Activated CD8-positive, alpha-beta memory T cell treated with anti-CD3 and anti-CD28 coated beads for 1 hour (primary cell): ENCODE data around the gene NOTCH2.

Source experiments
- DNase-seq, 2 donors: peaks; one replicate each; pipeline ENCODE4 v3.0.0-alpha.2; 2020; ENCODE audit warnings: low read depth in 1 of 2; ENCODE audit errors: extremely low read depth in 1 of 2

Gene NOTCH2

GRCh38 chr1:119883826-119884225 is 185.6 kb downstream of the NOTCH2 start:
- no peak for DNase-seq

GRCh38 chr1:119882132-119883049 is 187.1 kb downstream of the NOTCH2 start:
- no peak for DNase-seq

DNA sequence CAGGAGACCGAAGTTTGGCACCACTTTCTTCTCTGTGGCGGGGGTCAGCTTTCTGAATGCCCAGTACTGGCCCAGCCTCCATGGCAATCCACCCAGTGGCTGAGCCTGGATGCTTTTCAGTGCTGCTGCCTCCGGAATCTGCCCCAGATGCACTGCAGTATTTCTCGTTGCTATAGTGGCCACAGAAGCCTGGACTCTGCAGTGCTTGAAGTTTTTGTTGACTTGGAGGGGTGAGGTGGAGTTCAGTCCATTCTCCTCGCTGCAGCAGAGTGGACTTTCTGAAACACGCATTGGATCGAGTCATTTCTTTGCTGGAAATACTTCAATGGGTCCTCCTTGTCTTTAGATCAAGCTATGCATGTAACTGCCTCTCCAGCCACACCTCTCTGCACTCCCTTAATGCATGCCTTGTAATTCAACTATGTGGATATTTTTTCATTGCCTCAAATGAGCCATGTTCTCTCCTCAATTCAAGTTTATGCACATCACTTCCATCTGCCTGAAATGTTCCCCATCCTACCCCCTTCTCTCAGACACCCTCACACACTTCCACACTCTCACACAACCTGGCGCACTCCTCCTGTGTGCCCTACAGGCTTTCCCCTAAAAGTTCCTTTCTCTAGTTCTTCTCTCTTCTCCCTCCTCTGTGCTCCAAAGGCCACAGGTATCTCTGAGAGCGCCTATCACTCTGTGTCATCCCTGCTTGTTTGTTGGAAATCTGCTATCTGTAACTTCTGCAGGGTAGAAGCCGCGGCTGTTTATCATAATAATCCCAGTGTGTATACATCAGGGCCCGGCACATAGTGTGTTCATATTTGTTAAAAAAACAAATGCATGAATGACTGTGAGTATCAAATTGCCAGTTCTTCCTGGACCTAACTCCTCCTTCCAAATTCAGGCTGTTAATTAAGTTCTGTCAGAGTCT is 189.7 kb downstream of the NOTCH2 start:
- DNase-seq = no peak

DNA sequence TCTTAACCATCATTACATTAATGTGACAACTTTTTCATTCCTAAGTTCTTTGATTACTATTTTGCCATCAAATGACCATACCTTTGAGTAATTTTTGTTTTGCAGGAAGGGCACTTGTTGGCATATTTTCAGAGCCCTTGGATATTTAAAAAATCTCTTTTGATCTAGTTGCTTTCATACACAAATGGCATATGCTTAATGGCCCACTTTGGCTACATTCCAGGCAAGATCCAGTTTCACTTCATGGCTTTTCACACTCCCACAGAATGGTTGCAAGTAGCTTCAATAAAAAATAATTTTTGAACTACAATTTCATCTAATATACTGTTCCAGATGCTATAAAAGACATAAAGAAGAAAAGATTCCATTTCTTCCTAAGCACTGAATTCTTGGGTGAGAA is 191.3 kb downstream of the NOTCH2 start:
- no peak for DNase-seq

GRCh38 chr1:119874186-119874585 is 195.3 kb downstream of the NOTCH2 start:
- no peak for DNase-seq

DNA sequence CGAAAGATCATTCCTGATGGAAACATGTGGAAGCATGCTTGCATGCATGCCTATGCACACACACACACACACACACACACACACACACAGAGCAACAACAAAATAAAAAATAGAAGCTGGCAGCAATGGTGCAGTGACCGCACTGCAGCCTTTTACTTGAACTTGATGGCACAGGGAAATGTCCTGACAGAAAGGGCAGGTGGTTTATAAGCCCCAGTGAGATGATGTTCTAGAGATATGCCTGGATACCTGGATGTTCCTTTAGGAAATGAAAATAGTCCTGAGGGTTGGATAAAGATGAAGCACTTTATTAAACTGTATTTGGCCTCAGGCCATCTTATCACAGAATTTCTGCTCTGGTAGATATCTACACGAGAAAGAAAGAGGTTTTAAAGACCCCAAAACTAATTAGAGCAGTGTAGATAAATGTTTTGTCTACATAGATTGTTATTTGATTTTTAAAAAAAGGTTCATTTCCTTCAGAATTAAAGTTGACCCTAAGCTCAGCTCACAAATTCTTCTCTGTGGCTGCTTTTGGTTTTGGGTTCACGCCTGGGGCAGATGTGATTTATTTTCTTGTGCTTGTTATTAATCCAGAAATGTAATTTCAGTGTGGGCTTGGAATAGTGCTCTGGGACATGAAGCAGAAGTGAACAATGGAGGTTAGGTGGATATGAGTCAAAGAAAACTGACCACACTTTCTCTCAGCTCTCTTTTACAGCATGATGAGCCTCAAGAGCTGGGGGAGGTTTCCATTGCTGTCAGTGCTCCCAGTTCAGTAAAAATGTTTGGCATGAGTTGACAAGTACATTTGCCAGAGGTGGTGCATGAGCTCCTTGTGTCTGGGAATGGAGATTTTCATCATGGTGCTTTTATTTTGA is 196.1 kb downstream of the NOTCH2 start:
- no peak for DNase-seq

GRCh38 chr1:119871881-119872280 is 197.6 kb downstream of the NOTCH2 start:
- DNase-seq = no peak

GRCh38 chr1:119870917-119871596 is 198.4 kb downstream of the NOTCH2 start:
- DNase-seq = peak in 1 of 2 donors; percentile 53

- no peak for DNase-seq
These were observed 199.5 kb downstream of the NOTCH2 start for GRCh38 chr1:119869995-119870394.

DNA sequence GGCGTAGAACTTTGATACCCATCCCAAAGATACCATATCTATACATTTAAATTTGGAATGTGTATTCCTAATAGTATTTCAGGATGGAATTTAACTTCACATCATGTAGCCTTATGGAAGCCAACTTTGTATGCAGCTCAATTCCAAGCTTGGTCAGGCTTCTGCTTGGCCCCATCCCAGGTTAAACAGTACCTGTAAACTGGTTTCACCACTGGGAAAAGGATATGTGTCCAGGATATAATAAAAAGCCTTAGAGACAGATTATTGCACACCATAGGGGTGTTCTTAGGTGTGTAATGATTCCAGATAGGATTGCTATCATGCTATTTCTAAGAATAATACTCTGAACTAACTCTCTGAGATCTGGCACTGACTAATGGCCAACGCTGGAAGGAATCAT is 201.3 kb downstream of the NOTCH2 start:
- no peak for DNase-seq

DNA sequence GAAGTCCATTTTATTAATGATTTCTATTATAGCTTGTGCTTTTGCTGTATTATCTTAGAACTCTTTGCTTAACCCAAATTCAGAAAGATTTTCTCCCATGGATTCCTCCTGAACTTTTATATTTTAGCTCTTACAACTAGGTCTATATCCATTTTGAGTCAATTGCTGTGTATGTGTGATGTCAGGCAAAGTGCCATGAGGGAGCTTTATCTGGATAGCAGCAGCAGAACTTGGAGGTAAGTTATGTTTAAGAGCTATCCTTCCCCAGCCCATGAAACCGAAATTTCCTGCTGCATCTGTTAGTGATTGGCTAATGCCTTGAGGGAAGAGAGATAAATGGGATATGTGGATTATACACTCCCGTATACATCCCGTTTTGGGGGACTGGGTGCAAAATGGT is 203.0 kb downstream of the NOTCH2 start:
- DNase-seq = no peak

GRCh38 chr1:119865627-119866026 is 203.8 kb downstream of the NOTCH2 start:
- no peak for DNase-seq

- DNase-seq = no peak
These were observed 207.2 kb downstream of the NOTCH2 start for GRCh38 chr1:119862276-119862675.
